Urinary bladder (tissue), 4 donors: Measurements from ENCODE around the gene COL19A1. TPM values are rescaled to one million over a fixed set of nuclear protein-coding genes. Genes with fewer than 3 reads are reported as not detected.

Source experiments
- DNase-seq: peaks from one replicate; pipeline ENCODE4 v3.0.0-alpha.2; 2015; ENCODE audit errors: extremely low spot score
- H3K27ac ChIP-seq: one replicate; pipeline ENCODE4 v1.5.1; 2013; ENCODE audit warnings: low read depth, mild to moderate bottlenecking, moderate library complexity
- H3K36me3 ChIP-seq: one replicate; pipeline ENCODE4 v1.6.1; 2013; ENCODE audit warnings: mild to moderate bottlenecking, moderate library complexity; ENCODE audit not compliant: insufficient read depth
- H3K4me1 ChIP-seq: one replicate; pipeline ENCODE4 v1.6.1; 2013; ENCODE audit warnings: mild to moderate bottlenecking, moderate library complexity; ENCODE audit not compliant: insufficient read depth
- H3K4me3 ChIP-seq: one replicate; pipeline ENCODE4 v1.5.1; 2013; ENCODE audit warnings: low read depth, low read length
- WGBS: extraction: QIAGEN DNeasy Blood & Tissue Kit; methylation state at CpG from one replicate; pipeline ENCODE4 v1.1.7; 2013; 5-methylcytosine and 5-hydroxymethylcytosine counted together
- polyA plus RNA-seq: library from polyadenylated mRNA; stranded (reverse); fragments of 200-250 nt; gene quantifications from one replicate; pipeline ENCODE4 v1.2.3, GENCODE V29; 2013
- total RNA-seq: library from RNA; depleted of rRNA; stranded (reverse); fragments of >200 nt; gene quantifications from one replicate; pipeline ENCODE4 v1.2.3, GENCODE V29; 2014
- donor health status: healthy with polysubstance abuse.
- donor health status: healthy.

Gene COL19A1
- total and polyA plus RNA-seq, 2 donors = 4.6 to 29.4 TPM

- 60% methylated on average over 2 of the region's 2 CpGs for WGBS
- Histone ChIP-seq H3K4me3 (no peak overlapping the region), H3K4me1 (no peaks in the 10 kb centered on the region), H3K27ac (no peak overlapping the region), H3K36me3 (peaks cover 1% of the 10 kb centered on the region)
- DNase-seq = no peak
These were observed 174.4 kb downstream of the COL19A1 start for GRCh38 chr6:70040766-70041165.

GRCh38 chr6:70041411-70041810 lies 175.1 kb downstream of the COL19A1 start:
- WGBS = 66% methylated on average over 1 of the region's 1 CpG
- no peak for DNase-seq
- H3K4me1 ChIP-seq = no peaks in the 10 kb centered on the region

GRCh38 chr6:70045413-70045812 lies 179.1 kb downstream of the COL19A1 start:
- H3K4me1 ChIP-seq = no peaks in the 10 kb centered on the region
- 40% methylated on average over 3 of the region's 3 CpGs for WGBS
- no peak overlapping the region for H3K4me3 ChIP-seq
- no peak overlapping the region for H3K27ac ChIP-seq
- H3K36me3 ChIP-seq = peaks cover 1% of the 10 kb centered on the region
- no peak for DNase-seq

More at GRCh38 chr6:70041411-70041810, 175.1 kb downstream of the COL19A1 start:
- Histone ChIP-seq H3K36me3 (peaks cover 1% of the 10 kb centered on the region), H3K27ac (no peak overlapping the region), H3K4me3 (no peak overlapping the region)

GRCh38 chr6:70051197-70052124 lies 185.1 kb downstream of the COL19A1 start:
- Histone ChIP-seq H3K4me1 (no peaks in the 10 kb centered on the region), H3K27ac (no peak overlapping the region), H3K36me3 (no peaks in the 10 kb centered on the region), H3K4me3 (no peak overlapping the region)
- 83% methylated on average over 5 of the region's 5 CpGs for WGBS
- no peak for DNase-seq

- no peak for DNase-seq
- H3K27ac ChIP-seq = no peak overlapping the region
- 43% methylated on average over 2 of the region's 2 CpGs for WGBS
- no peaks in the 10 kb centered on the region for H3K36me3 ChIP-seq
- H3K4me1 ChIP-seq = no peaks in the 10 kb centered on the region
- no peak overlapping the region for H3K4me3 ChIP-seq
These were observed 192.8 kb downstream of the COL19A1 start for GRCh38 chr6:70059039-70059719.

GRCh38 chr6:70060680-70061079 lies 194.3 kb downstream of the COL19A1 start:
- DNase-seq = no peak
- Histone ChIP-seq H3K27ac (no peak overlapping the region), H3K4me1 (no peaks in the 10 kb centered on the region), H3K36me3 (no peaks in the 10 kb centered on the region), H3K4me3 (no peak overlapping the region)
- WGBS = 95% methylated on average over 5 of the region's 5 CpGs

GRCh38 chr6:70061546-70061945 lies 195.2 kb downstream of the COL19A1 start:
- DNase-seq = no peak
- Histone ChIP-seq H3K36me3 (no peaks in the 10 kb centered on the region), H3K27ac (no peak overlapping the region), H3K4me1 (no peaks in the 10 kb centered on the region), H3K4me3 (no peak overlapping the region)
- WGBS = 65% methylated on average over 2 of the region's 2 CpGs

GRCh38 chr6:70062010-70062409 lies 195.7 kb downstream of the COL19A1 start:
- no peak for DNase-seq
- Histone ChIP-seq H3K36me3 (no peaks in the 10 kb centered on the region), H3K4me1 (no peaks in the 10 kb centered on the region), H3K27ac (no peak overlapping the region), H3K4me3 (no peak overlapping the region)
- 96% methylated on average over 1 of the region's 1 CpG for WGBS

- DNase-seq = no peak
- Histone ChIP-seq H3K4me1 (no peaks in the 10 kb centered on the region), H3K36me3 (no peaks in the 10 kb centered on the region), H3K4me3 (no peak overlapping the region), H3K27ac (no peak overlapping the region)
- WGBS = 81% methylated on average over 1 of the region's 1 CpG
These were observed 206.3 kb downstream of the COL19A1 start for GRCh38 chr6:70072540-70073179.

- Histone ChIP-seq H3K27ac (no peak overlapping the region), H3K4me1 (no peaks in the 10 kb centered on the region), H3K4me3 (no peak overlapping the region), H3K36me3 (no peaks in the 10 kb centered on the region)
- no peak for DNase-seq
These were observed 207.3 kb downstream of the COL19A1 start for GRCh38 chr6:70073637-70074036.

- 90% methylated on average over 3 of the region's 3 CpGs for WGBS
- Histone ChIP-seq H3K4me3 (no peak overlapping the region), H3K27ac (no peak overlapping the region), H3K4me1 (no peaks in the 10 kb centered on the region), H3K36me3 (no peaks in the 10 kb centered on the region)
- no peak for DNase-seq
These were observed 212.9 kb downstream of the COL19A1 start for GRCh38 chr6:70079241-70079640.

- 34% methylated on average over 4 of the region's 4 CpGs for WGBS
- H3K4me3 ChIP-seq = no peak overlapping the region
- no peak overlapping the region for H3K27ac ChIP-seq
- no peaks in the 10 kb centered on the region for H3K4me1 ChIP-seq
- no peaks in the 10 kb centered on the region for H3K36me3 ChIP-seq
- DNase-seq = no peak
These were observed 214.2 kb downstream of the COL19A1 start for GRCh38 chr6:70080443-70081070.

GRCh38 chr6:70082830-70083229 lies 216.5 kb downstream of the COL19A1 start:
- H3K36me3 ChIP-seq = no peaks in the 10 kb centered on the region
- no peaks in the 10 kb centered on the region for H3K4me1 ChIP-seq
- no peak overlapping the region for H3K27ac ChIP-seq
- no peak overlapping the region for H3K4me3 ChIP-seq
- WGBS = 98% methylated on average over 7 of the region's 7 CpGs
- no peak for DNase-seq
